OCI-LY7 (cell line): ENCODE data around the gene CEP70. TPM values are rescaled to one million over a fixed set of nuclear protein-coding genes. Genes with fewer than 3 reads are reported as not detected.
A peak's percentile ranks its signal among the peaks of the same experiment; 100 is the strongest.

Experiments
- BruUV-seq: library from RNA; stranded (reverse); fragments of 400-500 nt; replicated peaks from 2 replicates; lab custom pipeline; 2021; lab: Mats Ljungman, UMichigan
- CTCF ChIA-PET: fragments of 300-600 bp; sonication (Branson Sonifier 250); formaldehyde crosslinking; loops from one replicate; lab custom pipeline; 2022; ENCODE audit warnings: antibody characterized with exemption; ENCODE audit not compliant: unreplicated experiment; lab: Charles Lee
- POLR2A ChIA-PET: fragments of 300-600 bp; sonication (Branson Sonifier 250); formaldehyde crosslinking; loops from one replicate; lab custom pipeline; 2022; ENCODE audit warnings: antibody characterized with exemption; lab: Charles Lee
- DNase-seq: peaks from one replicate; pipeline ENCODE4 v3.0.0-alpha.2; 2015; ENCODE audit warnings: low spot score
- H2AFZ ChIP-seq: fragments of 200-600 bp; sonication (generic), shearing (Covaris generic); 2 replicates; pipeline ENCODE4 v1.6.1; 2014; ENCODE audit warnings: mild to moderate bottlenecking, antibody characterized with exemption, low read length, moderate library complexity
- H3K27ac ChIP-seq: fragments of 200-600 bp; sonication (generic); 2 replicates; pipeline ENCODE4 v1.5.1; 2014; ENCODE audit warnings: mixed run types, low read depth, mild to moderate bottlenecking, moderate library complexity, low read length, inconsistent platforms; ENCODE audit not compliant: poor library complexity, severe bottlenecking
- H3K36me3 ChIP-seq: fragments of 200-600 bp; sonication (generic); 2 replicates; pipeline ENCODE4 v1.6.1; 2014; ENCODE audit warnings: mild to moderate bottlenecking, antibody characterized with exemption, low read length, moderate library complexity, mixed read lengths; ENCODE audit not compliant: insufficient read depth
- H3K4me1 ChIP-seq: fragments of 200-600 bp; sonication (generic); 2 replicates; pipeline ENCODE4 v1.5.1; 2014; ENCODE audit warnings: mild to moderate bottlenecking, low read length; ENCODE audit not compliant: insufficient read depth, poor library complexity, severe bottlenecking
- H3K4me2 ChIP-seq: fragments of 200-600 bp; sonication (generic); 2 replicates; pipeline ENCODE4 v1.6.1; 2014; ENCODE audit warnings: mild to moderate bottlenecking, low read length
- H3K4me3 ChIP-seq: fragments of 200-600 bp; sonication (generic); 2 replicates; pipeline ENCODE4 v1.5.1; 2014; ENCODE audit warnings: mild to moderate bottlenecking, low read depth, low read length; ENCODE audit not compliant: poor library complexity, severe bottlenecking
- H3K79me2 ChIP-seq: fragments of 200-600 bp; sonication (generic); 2 replicates; pipeline ENCODE4 v1.6.1; 2016; ENCODE audit warnings: low read depth, mild to moderate bottlenecking, low read length, moderate library complexity, mixed read lengths; ENCODE audit not compliant: insufficient read depth
- H3K9me2 ChIP-seq: fragments of 200-600 bp; sonication (generic); 2 replicates; pipeline ENCODE4 v1.6.1; 2016; ENCODE audit warnings: mild to moderate bottlenecking, low read length, mixed read lengths; ENCODE audit not compliant: insufficient read depth
- H3K9me3 ChIP-seq: fragments of 200-600 bp; sonication (generic); 2 replicates; pipeline ENCODE4 v1.6.1; 2014; ENCODE audit warnings: mild to moderate bottlenecking, mixed run types, low read length, mixed read lengths
- H4K20me1 ChIP-seq: fragments of 200-600 bp; sonication (generic); 2 replicates; pipeline ENCODE4 v1.6.1; 2014; ENCODE audit warnings: mild to moderate bottlenecking, antibody characterized with exemption, low read length, moderate library complexity, mixed read lengths; ENCODE audit not compliant: insufficient read depth
- EZH2phosphoT487 ChIP-seq: fragments of 200-600 bp; sonication (generic); IDR thresholded peaks from 2 replicates; pipeline ENCODE4 v1.6.1; 2018; ENCODE audit warnings: low read depth, borderline replicate concordance, mild to moderate bottlenecking, mixed run types, antibody characterized with exemption, low read length, moderate library complexity, mixed read lengths
- intact Hi-C: fragments of 100-400 bp; cut with micrococcal nuclease; formaldehyde crosslinking; loops from one replicate; pipeline ENCODE4 v1.10.0; 2022; ENCODE audit not compliant: unreplicated experiment
- total RNA-seq, 2 experiments: library from RNA; depleted of rRNA in 1 of 2; stranded (reverse); fragments of >200 nt in 1 of 2; shearing (Covaris generic) in 1 of 2; gene quantifications; 2 replicates each; pipeline ENCODE4 v1.2.3, GENCODE V29; 2014 to 2022
- TF ChIP-seq, protein P1 (sequence below): fragments of 200-600 bp; sonication (generic); conservative IDR thresholded peaks from 2 replicates; pipeline ENCODE4 v1.5.1; 2014; ENCODE audit warnings: mild to moderate bottlenecking, antibody characterized with exemption, low read length, moderate library complexity, mixed read lengths

Gene CEP70
- total RNA-seq, 2 experiments from 2014 or later, result 29.2 to 32.3 TPM

- H3K4me1 ChIP-seq, result no peaks in the 10 kb centered on the region
Measured at GRCh38 chr3:138620431-138620830, 26.4 kb upstream of the CEP70 start.

GRCh38 chr3:138615462-138615861, 21.4 kb upstream of the CEP70 start:
- no peak for TF ChIP-seq EZH2phosphoT487
- TF ChIP-seq, protein P1, sequence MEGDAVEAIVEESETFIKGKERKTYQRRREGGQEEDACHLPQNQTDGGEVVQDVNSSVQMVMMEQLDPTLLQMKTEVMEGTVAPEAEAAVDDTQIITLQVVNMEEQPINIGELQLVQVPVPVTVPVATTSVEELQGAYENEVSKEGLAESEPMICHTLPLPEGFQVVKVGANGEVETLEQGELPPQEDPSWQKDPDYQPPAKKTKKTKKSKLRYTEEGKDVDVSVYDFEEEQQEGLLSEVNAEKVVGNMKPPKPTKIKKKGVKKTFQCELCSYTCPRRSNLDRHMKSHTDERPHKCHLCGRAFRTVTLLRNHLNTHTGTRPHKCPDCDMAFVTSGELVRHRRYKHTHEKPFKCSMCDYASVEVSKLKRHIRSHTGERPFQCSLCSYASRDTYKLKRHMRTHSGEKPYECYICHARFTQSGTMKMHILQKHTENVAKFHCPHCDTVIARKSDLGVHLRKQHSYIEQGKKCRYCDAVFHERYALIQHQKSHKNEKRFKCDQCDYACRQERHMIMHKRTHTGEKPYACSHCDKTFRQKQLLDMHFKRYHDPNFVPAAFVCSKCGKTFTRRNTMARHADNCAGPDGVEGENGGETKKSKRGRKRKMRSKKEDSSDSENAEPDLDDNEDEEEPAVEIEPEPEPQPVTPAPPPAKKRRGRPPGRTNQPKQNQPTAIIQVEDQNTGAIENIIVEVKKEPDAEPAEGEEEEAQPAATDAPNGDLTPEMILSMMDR, result no peak
- Histone ChIP-seq H2AFZ (0 out of 2 replicates have a peak overlapping the region, but pooled peaks have one; percentile 1), H3K9me3 (no peaks in the 10 kb centered on the region), H3K9me2 (no peaks in the 10 kb centered on the region), H3K79me2 (no peaks in the 10 kb centered on the region), H4K20me1 (no peaks in the 10 kb centered on the region), H3K4me1 (no peaks in the 10 kb centered on the region), H3K4me2 (no peak overlapping the region), H3K4me3 (no peak overlapping the region), H3K27ac (no peak overlapping the region), H3K36me3 (no peaks in the 10 kb centered on the region)
- ChIA-PET POLR2A (interaction anchor here (0.7 to 1.3 kb wide), 2 partner anchors 10 to 1851 kb away, joined by 3 to 4 read pairs; no protein-coding TSS in a partner anchor), CTCF (no interaction called here)
- no peak for DNase-seq
- intact Hi-C loops, result no loop called here
- no TSS peak for BruUV-seq

More at GRCh38 chr3:138620431-138620830, 26.4 kb upstream of the CEP70 start:
- Histone ChIP-seq H3K4me3 (no peak overlapping the region), H4K20me1 (no peaks in the 10 kb centered on the region), H3K27ac (no peak overlapping the region), H3K79me2 (no peaks in the 10 kb centered on the region), H3K9me3 (no peaks in the 10 kb centered on the region), H3K4me2 (no peak overlapping the region), H3K36me3 (no peaks in the 10 kb centered on the region), H2AFZ (no peak overlapping the region), H3K9me2 (no peaks in the 10 kb centered on the region)
- no TSS peak for BruUV-seq
- intact Hi-C loops, result no loop called here
- no peak for TF ChIP-seq EZH2phosphoT487
- TF ChIP-seq, protein P1, result no peak
- no peak for DNase-seq
- ChIA-PET CTCF (no interaction called here), POLR2A (interaction anchor here (1.2 kb wide), 1 partner anchor 310 kb away, joined by 3 read pairs; no protein-coding TSS in a partner anchor)

DNA sequence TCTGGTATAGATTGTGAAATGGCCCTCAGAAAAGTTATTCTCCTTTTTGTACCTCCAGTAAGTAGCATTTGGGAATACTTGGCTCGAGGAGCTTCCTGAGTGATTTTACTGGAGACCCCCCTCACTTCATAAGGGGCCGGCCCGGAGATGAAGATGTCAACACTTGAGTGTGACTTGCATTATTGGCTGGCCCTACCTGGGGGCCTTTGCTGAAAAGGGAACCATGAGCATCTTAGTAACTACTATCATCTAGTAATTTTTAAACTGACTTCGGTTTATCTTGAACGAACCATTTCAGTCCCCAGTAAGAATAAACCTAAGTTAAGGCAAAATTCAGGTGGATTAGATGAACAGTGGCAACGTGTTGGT, 15.8 kb upstream of the CEP70 start:
- Histone ChIP-seq H2AFZ (no peak overlapping the region; the same call in 1 of the 2 replicates), H3K9me2 (no peaks in the 10 kb centered on the region), H3K27ac (no peak overlapping the region), H4K20me1 (no peaks in the 10 kb centered on the region), H3K36me3 (no peaks in the 10 kb centered on the region), H3K9me3 (no peaks in the 10 kb centered on the region), H3K79me2 (no peaks in the 10 kb centered on the region), H3K4me2 (peak overlapping the region; percentile 59; the same call in 1 of the 2 replicates), H3K4me3 (no peak overlapping the region), H3K4me1 (no peaks in the 10 kb centered on the region)
- BruUV-seq, result TSS peak; percentile 84
- ChIA-PET CTCF (no interaction called here), POLR2A (interaction anchor here (1.1 to 1.3 kb wide), 2 partner anchors 97 to 234 kb away, joined by 3 to 4 read pairs; no protein-coding TSS in a partner anchor)
- TF ChIP-seq, protein P1, result no peak
- no peak for TF ChIP-seq EZH2phosphoT487
- no peak for DNase-seq
- intact Hi-C loops, result no loop called here
